Loucy (cell line): ENCODE measurements around the gene STMND1.

Experiments used
- CTCF ChIP-seq: fragments of 200-600 bp; sonication (generic); conservative IDR thresholded peaks from 2 replicates; pipeline ENCODE4 v1.5.1; 2014; ENCODE audit warnings: mild to moderate bottlenecking, antibody characterized with exemption, low read length
- EZH2phosphoT487 ChIP-seq: fragments of 200-600 bp; IDR thresholded peaks from 2 replicates; pipeline ENCODE4 v1.6.1; 2018; ENCODE audit warnings: antibody characterized with exemption, mild to moderate bottlenecking, moderate library complexity, borderline replicate concordance

DNA sequence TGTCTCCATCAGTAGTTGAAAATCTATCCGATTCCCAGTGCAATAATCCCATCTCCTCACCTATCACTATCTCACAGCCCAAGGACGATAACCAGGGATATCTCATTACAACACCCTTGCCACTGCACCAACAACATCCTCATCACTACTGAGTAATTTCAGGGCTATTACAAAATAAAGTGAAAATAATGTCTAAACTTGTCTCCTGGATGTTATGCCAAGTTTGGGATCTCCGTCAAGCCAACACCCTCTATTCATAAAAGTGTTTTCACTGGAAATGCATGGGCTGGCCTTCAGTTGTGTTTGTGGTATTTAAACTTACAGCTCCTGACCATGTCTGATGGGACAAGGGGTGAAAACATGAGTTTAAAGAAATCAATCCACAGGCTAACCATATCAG lies 42.0 kb upstream of the STMND1 start:
- TF ChIP-seq CTCF (no peak), EZH2phosphoT487 (no peak)
